OCI-LY7 (cell line): ENCODE measurements around the gene SPCS1.

Experiments used
- CTCF ChIP-seq: fragments of 200-600 bp; sonication (generic); conservative IDR thresholded peaks from 2 replicates; pipeline ENCODE4 v1.5.1; 2014; ENCODE audit warnings: mild to moderate bottlenecking, antibody characterized with exemption, low read length, moderate library complexity, mixed read lengths
- EZH2phosphoT487 ChIP-seq: fragments of 200-600 bp; sonication (generic); IDR thresholded peaks from 2 replicates; pipeline ENCODE4 v1.6.1; 2018; ENCODE audit warnings: low read depth, borderline replicate concordance, mild to moderate bottlenecking, mixed run types, antibody characterized with exemption, low read length, moderate library complexity, mixed read lengths

- TF ChIP-seq CTCF, result no peak
- TF ChIP-seq EZH2phosphoT487, result no peak
Measured at GRCh38 chr3:52721002-52721729, 15.3 kb downstream of the SPCS1 start.
